DND-41 (cell line): ENCODE results near the gene CDX1.

Source experiments
- EZH2 ChIP-seq: IDR thresholded peaks from 3 replicates; pipeline ENCODE4 v1.6.1; 2012; ENCODE audit warnings: borderline replicate concordance, low read depth, mild to moderate bottlenecking, moderate library complexity, low read length, inconsistent platforms; ENCODE audit not compliant: severe bottlenecking
- TF ChIP-seq, protein P1 (sequence below): IDR thresholded peaks from 2 replicates; pipeline ENCODE4 v1.5.1; 2012; ENCODE audit warnings: borderline replicate concordance, low read length, moderate library complexity, mild to moderate bottlenecking; ENCODE audit not compliant: poor library complexity, severe bottlenecking; ENCODE audit errors: extremely low read depth

DNA sequence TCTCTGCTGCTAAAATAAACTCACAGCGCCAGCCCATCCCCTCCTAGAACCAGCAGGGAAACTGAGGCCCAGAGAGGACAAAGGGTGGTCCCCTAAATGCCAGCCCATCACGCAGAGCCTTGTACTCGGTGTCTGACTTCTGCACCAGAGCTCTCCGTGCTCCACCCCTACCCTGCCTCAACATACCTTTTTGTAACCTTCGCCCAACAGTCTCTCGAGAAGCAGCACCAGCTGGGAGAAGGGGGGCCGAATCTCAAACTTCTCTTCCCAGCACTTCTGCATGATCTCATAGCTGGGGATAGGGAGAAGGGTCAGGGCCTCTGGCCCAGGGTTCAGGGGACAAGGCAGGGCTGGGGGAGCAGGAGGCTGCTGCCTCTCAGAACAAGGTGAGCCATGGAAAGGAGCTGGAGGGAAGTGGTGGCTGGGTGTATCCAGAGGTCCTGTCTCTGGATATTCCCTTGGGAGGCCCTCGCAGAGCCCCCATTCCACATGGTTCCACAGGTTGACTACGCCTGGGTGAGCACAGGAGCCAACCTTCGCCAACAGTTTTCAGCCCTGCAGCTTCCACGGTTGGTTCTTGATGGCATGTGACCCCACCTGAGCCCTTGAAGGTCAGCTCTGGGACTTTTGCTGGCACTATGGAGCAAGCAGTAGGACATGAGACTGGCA, 47.9 kb upstream of the CDX1 start:
- no peak for TF ChIP-seq EZH2
- TF ChIP-seq, protein P1, sequence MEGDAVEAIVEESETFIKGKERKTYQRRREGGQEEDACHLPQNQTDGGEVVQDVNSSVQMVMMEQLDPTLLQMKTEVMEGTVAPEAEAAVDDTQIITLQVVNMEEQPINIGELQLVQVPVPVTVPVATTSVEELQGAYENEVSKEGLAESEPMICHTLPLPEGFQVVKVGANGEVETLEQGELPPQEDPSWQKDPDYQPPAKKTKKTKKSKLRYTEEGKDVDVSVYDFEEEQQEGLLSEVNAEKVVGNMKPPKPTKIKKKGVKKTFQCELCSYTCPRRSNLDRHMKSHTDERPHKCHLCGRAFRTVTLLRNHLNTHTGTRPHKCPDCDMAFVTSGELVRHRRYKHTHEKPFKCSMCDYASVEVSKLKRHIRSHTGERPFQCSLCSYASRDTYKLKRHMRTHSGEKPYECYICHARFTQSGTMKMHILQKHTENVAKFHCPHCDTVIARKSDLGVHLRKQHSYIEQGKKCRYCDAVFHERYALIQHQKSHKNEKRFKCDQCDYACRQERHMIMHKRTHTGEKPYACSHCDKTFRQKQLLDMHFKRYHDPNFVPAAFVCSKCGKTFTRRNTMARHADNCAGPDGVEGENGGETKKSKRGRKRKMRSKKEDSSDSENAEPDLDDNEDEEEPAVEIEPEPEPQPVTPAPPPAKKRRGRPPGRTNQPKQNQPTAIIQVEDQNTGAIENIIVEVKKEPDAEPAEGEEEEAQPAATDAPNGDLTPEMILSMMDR: no peak
